ENCODE results near the gene GAS7.

GAS7 gene

DNA sequence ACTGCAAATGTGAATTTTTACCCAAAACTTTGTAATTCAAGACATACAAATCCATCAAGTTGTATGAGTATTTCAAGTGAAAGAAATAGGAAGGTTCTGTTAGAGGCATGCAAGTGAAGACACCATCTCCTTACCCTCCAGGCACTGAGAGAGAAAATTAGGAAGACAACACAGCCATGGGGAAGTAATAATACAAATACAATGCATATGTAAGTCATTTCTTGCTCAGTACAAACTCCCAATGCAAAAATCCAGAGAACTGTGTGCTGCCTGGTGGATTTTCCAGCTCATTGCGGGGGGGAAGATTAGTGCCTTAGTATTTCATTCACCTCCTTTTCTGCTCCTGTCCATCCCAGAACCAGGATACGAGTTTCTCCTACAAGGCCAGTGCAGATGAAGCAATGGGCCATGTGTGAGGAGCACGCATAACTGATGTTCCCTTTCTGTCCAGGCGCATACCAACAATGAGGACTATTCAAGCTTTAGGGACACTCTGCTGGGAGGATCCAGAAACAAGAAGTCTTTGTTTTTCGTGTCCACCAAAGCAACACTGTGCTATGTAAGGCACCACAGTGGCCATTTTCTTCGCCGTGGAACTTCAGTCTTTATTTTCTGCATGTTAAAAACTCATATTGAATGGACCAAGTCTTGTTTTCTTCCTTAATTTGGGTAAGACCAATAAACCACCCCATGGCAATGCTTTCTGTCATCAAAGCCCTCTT lies 149.6 kb downstream of the GAS7 start:
- DNase-seq (ENCODE audit: low read depth in 2 of 2), result no peak

DNA sequence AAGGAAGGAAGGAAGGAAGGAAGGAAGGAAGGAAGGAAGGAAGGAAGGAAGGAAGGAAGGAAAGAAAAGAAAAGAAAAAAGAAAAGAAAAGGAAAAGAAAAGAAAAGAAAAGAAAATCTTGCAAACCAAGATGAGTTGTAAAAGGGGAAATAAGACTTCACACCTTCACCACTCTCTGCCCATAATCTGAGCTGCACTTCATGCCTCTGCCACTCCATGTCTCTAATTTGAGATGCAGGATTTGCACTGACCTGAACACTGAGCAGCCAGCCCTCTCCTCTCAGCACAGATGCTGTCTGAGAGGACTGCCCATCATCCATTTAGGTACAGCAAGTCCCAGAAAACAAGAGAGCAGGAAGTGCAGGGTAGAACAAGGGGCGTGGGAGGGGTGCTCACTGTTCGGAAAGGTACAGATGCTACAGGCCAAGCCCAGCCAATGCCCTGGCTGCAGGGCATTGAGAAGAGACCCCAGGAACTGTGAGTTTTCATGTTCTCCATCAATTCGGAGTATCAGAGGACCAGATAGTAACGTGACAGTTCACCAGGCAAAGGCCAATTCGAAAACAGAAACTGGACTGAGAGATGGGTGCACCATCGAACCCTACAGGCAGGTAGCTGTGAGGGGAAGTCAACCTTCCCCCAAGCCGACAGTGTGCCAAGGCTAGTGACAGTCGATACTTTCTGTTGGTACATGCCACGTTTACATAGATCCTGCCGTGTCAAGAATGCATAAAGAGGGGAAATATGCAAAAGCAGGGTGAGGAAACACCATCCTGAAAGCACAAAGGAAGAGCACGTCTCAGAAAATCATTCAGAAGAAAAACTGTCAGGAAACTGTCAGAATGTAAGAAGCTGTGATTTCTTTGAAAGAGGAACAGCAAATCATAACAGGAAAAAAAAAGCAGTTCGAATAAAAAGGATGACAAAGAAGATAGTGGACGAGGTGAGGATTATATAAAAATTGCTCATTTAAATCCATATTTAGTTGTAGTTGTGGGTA lies 151.3 kb downstream of the GAS7 start:
- no peak for DNase-seq (ENCODE audit: low read depth in 2 of 2)

DNA sequence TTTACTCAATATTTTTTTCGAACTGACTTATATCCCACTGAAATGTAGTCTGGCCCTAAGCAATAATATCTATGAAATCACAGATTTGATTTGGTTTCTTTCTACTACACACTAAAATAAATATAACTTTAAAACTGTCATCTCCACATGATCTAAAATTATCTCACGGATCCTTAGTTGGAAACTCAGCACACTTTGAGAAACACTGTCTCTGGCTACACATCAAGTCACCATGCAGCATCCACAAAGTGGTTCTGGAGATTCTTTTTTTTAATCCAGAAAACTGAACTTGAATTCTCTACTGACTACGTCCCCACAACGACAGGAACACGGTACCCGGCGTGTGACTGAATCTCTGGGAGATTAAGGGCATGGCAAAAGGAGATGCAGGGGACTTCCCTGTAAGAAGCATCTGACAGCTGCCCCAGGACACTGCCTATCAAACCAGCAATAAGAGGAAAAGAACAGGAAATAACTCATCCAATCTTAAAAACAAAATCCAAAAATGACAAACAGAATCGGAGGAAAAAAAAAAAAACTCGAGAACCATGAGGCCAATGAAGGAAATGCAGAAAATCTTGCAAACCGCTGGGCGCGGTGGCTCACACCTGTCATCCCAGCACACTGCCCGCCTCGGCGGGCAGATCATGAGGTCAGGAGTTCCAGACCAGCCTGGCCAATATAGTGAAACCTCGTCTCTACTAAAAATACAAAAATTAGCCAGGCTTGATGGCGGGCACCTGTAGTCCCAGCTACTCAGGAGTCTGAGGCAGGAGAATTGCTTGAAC lies 152.3 kb downstream of the GAS7 start:
- DNase-seq (ENCODE audit: low read depth in 2 of 2), result no peak

DNA sequence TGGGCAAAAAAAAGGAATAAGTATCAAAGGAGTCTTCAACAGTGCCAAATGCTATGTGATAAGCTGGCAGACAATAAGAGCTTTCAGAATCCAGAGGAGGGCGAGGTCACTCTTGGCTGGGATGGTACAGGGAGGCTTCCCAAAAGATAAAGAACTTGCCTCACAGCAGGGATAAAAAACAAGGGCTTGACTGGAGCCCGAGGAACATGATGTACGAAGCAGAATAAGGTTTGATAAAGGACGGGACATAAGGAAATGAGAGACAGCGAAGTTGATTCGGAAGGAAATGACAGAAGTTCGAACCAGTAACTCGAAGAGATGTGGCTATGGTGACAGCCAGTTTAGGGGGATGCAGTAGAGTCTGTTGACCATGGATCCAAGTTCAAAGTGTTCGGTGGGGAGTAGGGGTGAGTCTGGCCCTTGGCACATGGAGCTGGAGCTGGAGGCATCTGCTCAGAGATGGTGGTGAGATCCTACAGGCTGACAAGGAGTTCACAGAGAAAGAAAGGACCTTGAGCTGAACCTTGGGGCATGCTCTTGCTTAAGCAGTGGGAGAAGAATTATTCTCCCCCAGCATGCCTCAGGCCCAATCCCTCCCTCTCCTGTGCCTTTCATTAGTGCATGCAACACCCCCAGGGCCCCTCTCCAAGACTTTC lies 155.7 kb downstream of the GAS7 start:
- DNase-seq (ENCODE audit: low read depth in 2 of 2), result no peak

DNA sequence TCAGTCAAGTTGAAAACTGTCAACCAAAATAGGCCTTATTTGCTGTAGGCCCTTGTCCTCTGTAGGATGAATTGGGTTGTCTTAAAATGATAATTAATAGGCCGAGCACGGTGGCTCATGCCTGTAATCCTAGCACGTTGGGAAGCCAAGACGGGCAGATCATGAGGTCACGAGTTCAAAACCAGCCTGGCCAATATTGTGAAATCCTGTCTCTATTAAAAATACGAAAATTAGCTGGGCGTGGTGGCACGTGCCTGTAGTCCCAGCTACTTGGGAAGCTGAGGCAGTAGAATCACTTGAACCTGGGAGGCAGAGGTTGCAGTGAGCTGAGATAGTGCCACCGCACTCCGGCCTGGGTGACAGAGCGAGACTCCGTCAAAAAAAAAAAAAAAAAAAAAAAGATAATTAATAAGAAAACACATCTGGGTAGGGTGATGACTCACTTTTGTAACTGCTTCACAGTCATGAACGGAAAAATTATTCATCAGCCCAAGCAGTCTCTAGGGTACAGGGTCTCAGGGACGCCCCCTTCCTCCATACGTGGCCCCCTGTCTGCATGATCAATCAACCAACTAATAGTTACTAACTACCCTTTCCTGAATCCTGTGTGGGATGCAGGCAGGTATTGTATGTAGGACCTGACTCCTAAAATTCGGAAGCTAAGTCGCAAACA lies 156.4 kb downstream of the GAS7 start:
- DNase-seq (ENCODE audit: low read depth in 2 of 2), result no peak

DNA sequence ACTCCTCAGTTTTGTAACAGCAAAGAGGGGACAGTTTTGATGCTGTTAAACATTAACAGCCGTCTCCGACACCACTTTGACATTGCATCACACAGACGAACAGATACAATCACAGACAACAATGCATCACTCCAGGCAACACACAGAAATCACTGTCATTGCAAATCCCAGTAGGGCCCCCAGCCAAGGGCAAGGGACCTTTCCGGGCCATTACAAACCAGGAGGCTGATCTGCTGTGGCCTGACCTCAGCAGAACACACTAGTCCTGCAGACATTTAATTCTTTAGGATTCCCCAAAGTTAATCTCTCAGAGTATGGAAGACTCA lies 157.2 kb downstream of the GAS7 start:
- DNase-seq (ENCODE audit: low read depth in 2 of 2), result no peak

DNA sequence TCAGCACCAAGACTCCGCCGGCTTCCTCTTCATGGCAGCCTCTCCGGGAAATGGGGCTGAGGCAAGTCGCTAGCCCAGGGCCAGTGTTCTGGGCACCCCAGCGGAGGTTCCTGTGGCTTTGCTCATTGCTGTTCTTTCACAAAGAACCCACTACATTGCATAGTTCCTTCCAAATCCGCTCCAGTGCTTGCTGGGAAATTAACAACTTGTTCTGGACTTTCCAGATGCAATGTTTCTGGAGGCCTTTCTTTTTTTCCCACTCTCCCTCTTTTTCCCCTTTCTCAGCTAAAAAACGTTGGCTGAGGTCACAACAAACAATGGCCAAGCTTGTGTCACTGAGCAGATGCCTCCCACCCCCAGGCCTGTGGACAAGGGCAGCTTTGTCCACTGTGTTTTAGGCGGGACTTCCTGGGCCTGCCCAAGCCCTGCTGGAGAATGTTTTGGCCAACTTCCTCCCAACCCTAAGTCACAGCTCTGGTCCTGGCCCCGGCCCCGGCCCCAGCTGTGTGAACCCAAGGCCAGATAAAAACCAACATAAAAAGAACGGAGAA lies 161.8 kb downstream of the GAS7 start:
- DNase-seq (ENCODE audit: low read depth in 2 of 2), result no peak

DNA sequence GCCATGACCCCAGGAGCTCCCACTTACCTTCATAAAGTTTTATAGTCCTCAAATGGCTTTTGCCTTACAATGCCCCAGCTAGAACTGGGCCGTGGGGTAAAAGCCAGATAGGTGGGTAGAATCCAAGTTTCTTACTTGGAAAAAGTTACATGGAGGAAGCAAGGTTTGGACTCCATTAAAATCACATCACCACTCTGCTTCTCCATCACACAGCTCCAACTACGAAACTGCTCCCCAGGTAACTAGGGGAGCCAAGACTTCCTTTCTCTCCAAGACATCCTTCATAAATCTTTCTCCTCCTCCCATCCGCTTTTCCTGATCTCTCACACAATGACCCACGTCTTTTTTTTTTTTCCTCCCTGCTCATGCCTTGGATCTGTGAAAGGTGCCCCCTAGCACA lies 162.5 kb downstream of the GAS7 start:
- DNase-seq (ENCODE audit: low read depth in 2 of 2), result no peak

DNA sequence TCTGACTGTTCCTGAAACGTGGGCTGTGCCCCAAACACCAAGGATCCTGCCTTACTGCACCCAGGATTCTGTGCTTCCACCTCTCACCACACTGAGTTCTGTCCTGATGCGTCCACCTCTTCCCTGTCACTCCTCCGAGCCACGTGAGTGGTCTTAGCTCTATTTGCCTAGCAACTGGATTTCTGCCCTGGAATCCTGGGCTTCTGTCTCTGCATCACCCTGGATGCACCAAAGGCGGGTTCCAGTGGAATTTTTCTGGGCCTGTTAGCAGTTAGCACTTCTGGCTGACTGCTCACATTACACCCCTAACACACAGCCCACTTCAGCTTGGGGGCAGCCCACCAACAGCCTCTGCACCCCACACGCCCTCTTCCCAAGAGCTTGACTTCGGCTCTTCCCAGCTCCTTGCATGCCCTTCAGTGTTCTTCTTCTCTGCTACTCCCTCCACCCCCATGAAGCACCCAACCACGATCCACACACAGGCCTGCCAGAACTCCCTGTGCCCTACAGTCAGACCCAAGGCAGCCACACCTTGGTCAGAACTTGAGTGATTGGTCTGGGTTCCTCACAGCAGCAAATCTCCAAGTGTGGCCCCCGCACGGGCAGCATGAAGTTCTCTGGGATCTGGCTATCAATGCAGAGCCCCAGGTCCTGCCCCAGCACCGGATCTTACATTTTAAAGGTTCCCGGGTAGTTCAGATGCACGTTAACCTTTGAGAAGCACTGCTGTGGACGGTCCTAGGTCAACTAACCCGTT lies 163.5 kb downstream of the GAS7 start:
- DNase-seq (ENCODE audit: low read depth in 2 of 2), result no peak

DNA sequence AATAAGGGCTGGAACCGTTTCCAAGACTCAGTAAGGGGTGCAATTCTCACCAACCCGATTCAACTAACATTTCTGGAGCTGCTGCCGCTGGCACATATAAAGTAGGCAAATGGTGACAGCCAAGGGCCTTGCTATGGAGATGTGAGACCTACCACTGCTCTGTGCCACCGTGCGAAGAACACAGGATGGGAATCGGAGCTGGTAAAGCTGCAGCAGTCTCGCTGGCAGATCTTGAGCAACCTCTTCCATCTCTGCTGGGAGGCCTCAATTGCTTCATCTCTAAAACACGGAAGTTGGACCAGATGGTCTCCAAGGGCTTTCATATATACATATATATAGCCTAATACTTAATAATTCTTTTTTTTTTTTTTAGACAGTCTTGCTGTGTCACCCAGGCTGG lies 164.4 kb downstream of the GAS7 start:
- DNase-seq (ENCODE audit: low read depth in 2 of 2), result no peak

DNA sequence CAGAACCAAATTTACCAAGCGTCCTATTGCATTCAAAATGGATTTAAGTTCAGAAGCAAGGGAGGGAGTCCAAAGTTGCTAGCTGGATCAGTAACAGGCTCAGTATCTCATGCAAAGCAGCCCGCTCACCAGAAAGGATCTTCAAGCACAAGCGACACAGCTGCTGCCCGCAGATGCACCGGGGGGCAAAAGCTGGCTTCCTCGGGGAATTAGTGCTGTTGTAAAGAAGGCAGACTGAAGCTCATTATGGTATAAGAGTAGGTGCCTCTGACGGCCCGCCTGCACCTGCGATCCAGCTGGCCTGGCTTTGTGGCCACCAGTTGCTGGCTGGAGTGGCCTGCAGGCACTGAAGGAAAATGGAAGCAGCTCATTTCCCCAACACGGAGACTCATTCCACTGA lies 165.0 kb downstream of the GAS7 start:
- DNase-seq (ENCODE audit: low read depth in 2 of 2), result no peak

DNA sequence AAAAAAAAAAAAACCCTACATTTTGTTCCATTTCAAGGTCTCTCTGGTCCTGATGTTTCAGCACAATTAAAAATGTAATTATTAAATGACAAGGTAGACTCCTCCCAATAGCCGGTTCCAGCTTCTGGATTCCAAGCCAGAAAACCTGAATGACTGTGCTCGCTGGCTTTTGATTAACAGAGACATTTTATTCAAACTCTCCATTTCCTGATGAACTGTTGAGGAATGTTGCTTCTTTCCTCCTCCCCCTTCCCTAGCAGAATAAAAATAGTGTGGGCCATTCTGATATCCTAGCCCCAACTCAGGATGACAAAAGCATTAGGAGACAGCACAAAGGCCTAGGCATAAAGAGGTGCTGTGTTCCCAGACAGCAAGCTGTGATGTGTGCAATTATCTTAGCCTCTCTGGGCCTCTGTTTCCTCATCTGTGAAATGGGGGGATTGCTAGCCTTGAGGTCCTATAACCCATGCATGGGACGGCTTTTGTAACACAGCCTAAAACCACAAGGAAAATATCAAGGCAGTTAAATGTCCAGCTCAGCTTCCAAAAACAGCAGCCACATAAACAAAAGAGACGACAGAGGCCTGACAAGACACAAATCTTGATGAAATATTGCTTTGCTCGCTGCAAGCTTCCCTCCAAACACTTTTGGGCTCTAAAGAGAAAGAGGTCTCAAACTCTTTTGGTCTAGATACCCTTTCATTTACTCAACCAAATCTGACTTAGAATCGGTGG lies 166.1 kb downstream of the GAS7 start:
- DNase-seq (ENCODE audit: low read depth in 2 of 2), result no peak

DNA sequence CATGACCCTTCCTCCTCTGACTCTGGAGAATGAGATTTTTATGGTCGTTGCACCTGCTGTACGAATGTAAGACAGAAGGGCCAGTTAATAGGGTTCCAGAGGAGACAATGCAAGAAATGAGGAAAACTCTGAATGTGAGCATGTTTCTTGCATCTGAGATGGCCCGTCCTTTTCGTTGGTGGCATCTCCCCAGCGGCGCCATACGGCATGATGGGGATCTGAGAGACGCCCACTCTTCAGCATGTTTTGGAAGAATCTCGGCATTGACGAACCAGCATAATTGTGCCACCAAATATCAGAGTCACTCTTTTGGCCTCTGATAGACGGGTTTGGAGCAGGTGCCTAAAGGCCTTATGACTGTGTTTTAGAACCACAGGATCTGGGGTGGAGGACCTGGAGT lies 166.8 kb downstream of the GAS7 start:
- no peak for DNase-seq (ENCODE audit: low read depth in 2 of 2)

DNA sequence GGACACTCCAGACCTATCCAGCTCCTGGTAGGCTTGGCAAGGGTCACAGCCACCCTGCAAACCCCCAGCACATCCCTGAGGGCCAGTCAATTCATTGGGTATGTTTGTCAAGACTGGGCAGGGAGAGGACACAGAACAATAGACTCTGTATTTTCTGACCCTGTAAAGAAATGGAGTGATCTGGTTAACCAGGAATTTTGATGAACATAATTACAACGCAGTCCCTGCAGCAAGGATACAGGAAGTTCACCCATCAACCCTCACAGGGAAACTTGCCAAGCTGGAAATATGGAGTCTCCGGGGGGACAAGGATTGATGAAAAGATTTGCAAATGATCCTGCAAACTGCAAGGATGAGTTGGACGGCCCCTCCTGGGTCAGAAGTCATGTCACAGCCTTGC lies 167.3 kb downstream of the GAS7 start:
- DNase-seq (ENCODE audit: low read depth in 2 of 2), result no peak

DNA sequence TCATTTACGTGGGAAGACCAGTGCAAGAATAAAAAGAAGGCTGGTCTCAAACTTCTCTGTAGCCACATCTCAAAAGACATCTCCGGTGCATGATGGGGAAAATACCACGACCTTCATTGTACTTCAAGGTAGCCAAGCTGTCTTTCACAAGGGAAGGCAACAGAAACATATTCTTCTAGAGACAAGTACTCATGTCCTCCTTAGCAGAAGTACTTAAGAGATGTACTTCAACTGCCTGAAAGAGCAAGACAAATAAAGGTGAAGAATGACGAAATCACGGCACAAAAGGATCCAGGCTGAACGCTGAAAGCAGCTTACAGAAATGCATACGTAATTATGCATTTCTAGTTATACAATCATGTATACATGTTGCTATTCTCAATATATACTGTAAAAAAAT lies 169.3 kb downstream of the GAS7 start:
- no peak for DNase-seq (ENCODE audit: low read depth in 2 of 2)

DNA sequence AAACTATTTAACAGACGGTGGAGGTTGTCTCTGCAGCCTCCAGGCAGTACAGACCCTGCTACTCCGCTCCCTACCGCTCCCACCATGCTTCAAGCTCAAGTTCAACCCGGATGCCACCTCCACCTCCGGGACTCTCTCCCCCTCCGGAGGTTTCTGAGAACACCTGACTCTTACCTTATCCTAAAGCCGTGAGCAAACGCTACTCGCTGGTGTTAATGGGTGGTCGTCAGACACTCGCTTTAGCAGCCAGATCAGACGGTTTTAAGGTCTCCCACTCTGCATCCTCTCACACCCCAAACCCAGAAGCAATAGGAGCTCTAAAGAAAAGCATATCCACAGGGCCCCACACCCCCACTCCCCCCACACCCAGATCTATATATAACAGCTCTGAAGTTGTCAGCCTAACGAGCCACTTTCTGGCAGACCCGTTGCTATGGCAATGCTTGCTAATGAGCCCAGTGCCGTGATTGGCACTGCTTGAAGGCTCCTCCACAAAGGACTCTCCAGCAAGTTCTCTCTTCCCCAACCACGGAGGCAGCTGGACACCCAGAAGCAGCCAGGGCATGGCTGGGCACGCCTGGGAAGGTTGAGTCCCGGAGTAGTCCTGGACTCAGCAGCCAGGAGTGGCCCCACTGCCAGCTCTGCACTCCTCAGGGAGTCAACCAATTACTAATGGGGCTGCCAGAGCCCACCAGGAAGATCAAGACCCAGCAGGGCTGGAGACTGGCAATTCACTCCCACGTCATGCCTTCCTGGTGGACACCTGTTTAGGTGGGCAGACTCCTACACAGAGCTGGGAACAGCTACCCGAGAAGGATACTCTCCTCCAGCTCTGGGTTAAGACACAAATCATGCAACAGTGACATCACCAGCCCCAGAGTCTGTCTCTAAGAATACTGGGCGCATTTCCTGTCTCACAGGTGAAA lies 172.2 kb downstream of the GAS7 start:
- DNase-seq (ENCODE audit: low read depth in 2 of 2), result no peak

DNA sequence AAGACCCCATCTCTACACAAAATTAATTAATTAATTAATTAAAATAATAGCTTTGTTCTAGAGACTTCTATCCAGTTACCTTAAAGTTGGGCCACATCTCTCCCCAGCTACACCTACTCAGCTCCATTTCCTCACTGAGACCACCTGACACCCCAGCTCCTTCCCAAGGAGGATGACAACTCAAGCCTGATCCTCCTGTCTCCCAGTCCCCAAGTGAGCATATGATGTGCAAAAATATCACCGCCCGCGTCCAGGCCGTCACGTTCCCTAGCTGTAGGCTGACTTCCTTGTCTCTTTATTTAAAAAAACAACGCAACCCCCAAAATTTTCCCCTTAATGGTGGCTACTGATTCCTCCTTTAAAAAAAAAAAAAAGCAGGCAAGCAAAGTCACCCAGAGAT lies 173.2 kb downstream of the GAS7 start:
- DNase-seq (ENCODE audit: low read depth in 2 of 2), result no peak

DNA sequence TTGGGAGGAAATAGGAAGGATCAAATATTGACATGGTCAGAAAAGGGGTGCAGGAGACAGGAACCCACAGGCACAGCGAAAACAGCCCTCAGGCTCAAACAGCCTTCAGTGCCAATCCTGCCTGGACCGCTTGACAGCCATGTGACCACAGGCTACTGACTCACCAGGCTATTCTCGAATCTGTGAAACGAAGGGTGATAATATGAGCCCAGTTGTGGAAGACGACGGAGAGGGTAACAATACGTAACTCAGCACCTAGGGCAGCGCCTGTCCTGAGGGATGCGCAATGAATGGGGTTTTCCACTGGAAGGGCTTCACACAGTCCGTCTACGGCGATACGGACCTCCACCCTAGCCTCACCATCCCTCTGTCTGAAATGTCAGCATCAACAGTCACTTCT lies 176.0 kb downstream of the GAS7 start:
- DNase-seq (ENCODE audit: low read depth in 2 of 2), result no peak
